Midbrain (tissue), 1 donor: ENCODE results near the gene NSA2.

Experiments
- DNase-seq: peaks from one replicate; lab custom pipeline; 2025; lab: John Stamatoyannopoulos, UW

Gene NSA2

DNA sequence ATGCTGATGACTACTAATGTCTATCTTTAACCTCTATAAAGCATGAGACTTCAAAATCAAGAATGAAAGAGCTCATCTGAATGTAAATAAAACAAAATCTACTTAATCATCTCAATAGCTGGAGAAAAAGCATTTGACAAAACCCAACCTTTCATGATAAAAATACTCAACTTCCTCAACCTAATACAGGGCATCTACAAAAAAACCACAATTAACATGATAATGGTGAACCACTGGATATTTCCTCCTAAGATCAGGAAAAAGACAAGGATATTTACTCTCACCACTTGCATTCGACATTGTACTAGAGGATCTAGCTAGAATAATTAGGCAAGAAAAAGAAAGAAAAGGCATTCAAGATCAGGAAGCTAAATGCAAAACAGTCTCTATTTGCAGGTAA, 49.8 kb downstream of the NSA2 start:
- DNase-seq: no peak

DNA sequence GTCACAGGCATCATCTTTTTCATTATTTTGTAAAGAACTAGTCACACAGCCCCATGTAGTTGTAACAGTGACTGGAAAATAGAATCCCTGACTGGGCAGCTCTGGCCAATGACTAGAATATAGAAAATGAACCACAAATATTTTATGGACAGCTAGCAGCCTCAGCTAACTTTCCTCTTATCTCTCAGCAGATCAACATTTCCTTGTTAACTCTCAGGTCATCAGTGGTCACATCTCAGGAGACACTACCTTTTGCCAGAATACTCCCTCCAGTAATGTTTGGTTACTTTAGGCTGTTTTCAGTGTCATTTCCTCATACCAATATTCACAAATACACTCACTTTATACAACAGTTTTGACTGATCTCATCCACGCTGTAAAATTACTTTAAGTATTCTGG, 55.2 kb downstream of the NSA2 start:
- no peak for DNase-seq

DNA sequence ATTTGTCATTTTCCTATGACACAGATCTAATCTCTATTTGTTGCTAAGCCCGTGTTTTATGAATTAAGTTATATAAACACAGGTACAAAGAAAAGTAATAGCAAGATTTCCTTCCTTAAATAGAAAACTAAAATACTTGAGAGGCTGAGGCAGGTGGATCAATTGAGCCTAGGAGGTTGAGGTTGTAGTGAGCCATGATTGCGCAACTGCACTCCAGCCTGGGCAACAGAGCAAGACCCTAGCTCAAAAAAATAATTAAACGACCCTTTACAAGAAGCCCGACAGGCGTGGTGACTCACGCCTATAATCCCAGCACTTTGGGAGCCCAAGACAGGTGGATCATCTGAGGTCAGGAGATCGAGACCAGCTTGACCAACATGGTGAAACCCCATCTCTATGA, 62.4 kb downstream of the NSA2 start:
- no peak for DNase-seq
